ENCODE measurements around the gene CST3. TPM values are rescaled to one million over a fixed set of nuclear protein-coding genes. Genes with fewer than 3 reads are reported as not detected.

Gene CST3
- total RNA-seq, 1 experiment from 2014 or later: 181 TPM

DNA sequence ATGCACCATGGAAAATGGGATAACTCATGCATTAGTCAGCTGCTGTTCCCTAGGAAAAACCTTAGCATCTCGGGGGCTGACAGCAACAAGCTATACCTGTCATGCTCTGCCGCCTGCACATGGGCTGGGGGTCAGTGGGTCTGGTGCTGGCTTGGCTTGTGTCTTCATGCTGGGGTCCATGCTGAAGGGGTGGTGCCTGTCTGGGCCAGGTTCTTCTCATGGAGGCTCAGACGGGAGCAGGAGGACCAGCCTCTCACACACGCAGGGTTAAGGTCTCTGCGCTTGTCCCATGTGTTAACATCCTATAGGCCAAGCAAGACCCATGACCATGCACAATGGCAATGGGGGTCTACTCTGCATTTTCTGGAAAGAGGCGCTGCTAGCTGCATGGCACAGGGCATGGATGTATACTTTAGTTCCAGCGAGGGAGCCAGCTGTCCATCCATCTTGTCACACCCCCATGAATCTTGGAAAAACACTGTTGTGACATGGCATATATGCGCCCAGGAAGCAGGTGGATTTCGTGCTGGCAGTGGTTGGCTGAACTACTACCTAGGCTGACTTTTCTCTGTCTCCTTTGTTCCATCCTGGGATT, 24.6 kb upstream of the CST3 start:
- H3K4me1 ChIP-seq (ENCODE audit: control insufficient read depth in 1 of 2, insufficient read depth in 2 of 2, low read length in 2 of 2): no peaks in the 10 kb centered on the region
- no peaks in the 10 kb centered on the region for H3K36me3 ChIP-seq (ENCODE audit: control insufficient read depth in 1 of 2, insufficient read depth in 2 of 2, low read length in 2 of 2)
- DNase-seq (ENCODE audit: low read depth, low spot score) (no peak), ATAC-seq (no peak)
- no peaks in the 10 kb centered on the region for H3K27me3 ChIP-seq (ENCODE audit: insufficient read depth, low read length)
- no peak overlapping the region for H2AFZ ChIP-seq (ENCODE audit: low read depth, low read length, poor library complexity, severe bottlenecking)
- RAD21 ChIA-PET (ENCODE audit: low non-redundant PET in 1 of 2, low total read pairs in 2 of 2, uncharacterized antibody in 2 of 2, unreplicated experiment in 2 of 2): no interaction called here
- no peak for TF ChIP-seq JUND (IDR thresholded peaks at IDR 0.05)
- no peak for TF ChIP-seq EZH2phosphoT487 (IDR thresholded peaks at IDR 0.05; ENCODE audit: borderline replicate concordance)
- TF ChIP-seq, protein P1, sequence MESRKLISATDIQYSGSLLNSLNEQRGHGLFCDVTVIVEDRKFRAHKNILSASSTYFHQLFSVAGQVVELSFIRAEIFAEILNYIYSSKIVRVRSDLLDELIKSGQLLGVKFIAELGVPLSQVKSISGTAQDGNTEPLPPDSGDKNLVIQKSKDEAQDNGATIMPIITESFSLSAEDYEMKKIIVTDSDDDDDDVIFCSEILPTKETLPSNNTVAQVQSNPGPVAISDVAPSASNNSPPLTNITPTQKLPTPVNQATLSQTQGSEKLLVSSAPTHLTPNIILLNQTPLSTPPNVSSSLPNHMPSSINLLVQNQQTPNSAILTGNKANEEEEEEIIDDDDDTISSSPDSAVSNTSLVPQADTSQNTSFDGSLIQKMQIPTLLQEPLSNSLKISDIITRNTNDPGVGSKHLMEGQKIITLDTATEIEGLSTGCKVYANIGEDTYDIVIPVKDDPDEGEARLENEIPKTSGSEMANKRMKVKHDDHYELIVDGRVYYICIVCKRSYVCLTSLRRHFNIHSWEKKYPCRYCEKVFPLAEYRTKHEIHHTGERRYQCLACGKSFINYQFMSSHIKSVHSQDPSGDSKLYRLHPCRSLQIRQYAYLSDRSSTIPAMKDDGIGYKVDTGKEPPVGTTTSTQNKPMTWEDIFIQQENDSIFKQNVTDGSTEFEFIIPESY (IDR thresholded peaks at IDR 0.05; ENCODE audit: extremely low read depth, insufficient replicate concordance, low read length): no peak
- no peak for TF ChIP-seq SIN3A (IDR thresholded peaks at IDR 0.05; ENCODE audit: low read depth)
- no peak for TF ChIP-seq TCF7L2 (IDR thresholded peaks at IDR 0.05; ENCODE audit: borderline replicate concordance, extremely low read depth, insufficient read depth, insufficient read length)
- TF ChIP-seq YY1 (IDR thresholded peaks at IDR 0.05; ENCODE audit: extremely low read depth, insufficient replicate concordance, low read depth, low read length): no peak
- TF ChIP-seq ZFX (IDR thresholded peaks at IDR 0.05): no peak
- no peak for TF ChIP-seq CEBPB (IDR thresholded peaks at IDR 0.05; ENCODE audit: low read depth)
- TF ChIP-seq CBX3 (IDR thresholded peaks at IDR 0.05; ENCODE audit: low read depth): no peak
- no peak for TF ChIP-seq EZH2 (IDR thresholded peaks at IDR 0.05)
- TF ChIP-seq, protein P2, sequence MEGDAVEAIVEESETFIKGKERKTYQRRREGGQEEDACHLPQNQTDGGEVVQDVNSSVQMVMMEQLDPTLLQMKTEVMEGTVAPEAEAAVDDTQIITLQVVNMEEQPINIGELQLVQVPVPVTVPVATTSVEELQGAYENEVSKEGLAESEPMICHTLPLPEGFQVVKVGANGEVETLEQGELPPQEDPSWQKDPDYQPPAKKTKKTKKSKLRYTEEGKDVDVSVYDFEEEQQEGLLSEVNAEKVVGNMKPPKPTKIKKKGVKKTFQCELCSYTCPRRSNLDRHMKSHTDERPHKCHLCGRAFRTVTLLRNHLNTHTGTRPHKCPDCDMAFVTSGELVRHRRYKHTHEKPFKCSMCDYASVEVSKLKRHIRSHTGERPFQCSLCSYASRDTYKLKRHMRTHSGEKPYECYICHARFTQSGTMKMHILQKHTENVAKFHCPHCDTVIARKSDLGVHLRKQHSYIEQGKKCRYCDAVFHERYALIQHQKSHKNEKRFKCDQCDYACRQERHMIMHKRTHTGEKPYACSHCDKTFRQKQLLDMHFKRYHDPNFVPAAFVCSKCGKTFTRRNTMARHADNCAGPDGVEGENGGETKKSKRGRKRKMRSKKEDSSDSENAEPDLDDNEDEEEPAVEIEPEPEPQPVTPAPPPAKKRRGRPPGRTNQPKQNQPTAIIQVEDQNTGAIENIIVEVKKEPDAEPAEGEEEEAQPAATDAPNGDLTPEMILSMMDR (IDR thresholded peaks at IDR 0.05 in 2 of 3, conservative IDR thresholded peaks at IDR 0.05 in 1 of 3; ENCODE audit: borderline replicate concordance in 1 of 3, insufficient read depth in 1 of 3, low read depth in 2 of 3, low read length in 2 of 3): no peak
- TF ChIP-seq FOSL1 (IDR thresholded peaks at IDR 0.05; ENCODE audit: low read depth): no peak
- no peak for TF ChIP-seq EGR1 (IDR thresholded peaks at IDR 0.05; ENCODE audit: low read depth)
- no peak for TF ChIP-seq SP1 (IDR thresholded peaks at IDR 0.05; ENCODE audit: low read depth)
- TF ChIP-seq, protein P3, sequence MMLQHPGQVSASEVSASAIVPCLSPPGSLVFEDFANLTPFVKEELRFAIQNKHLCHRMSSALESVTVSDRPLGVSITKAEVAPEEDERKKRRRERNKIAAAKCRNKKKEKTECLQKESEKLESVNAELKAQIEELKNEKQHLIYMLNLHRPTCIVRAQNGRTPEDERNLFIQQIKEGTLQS (IDR thresholded peaks at IDR 0.05): no peak
- no peak for TF ChIP-seq POLR2AphosphoS5 (IDR thresholded peaks at IDR 0.05; ENCODE audit: low read depth, low read length)
- no peak for TF ChIP-seq ZNF274 (IDR thresholded peaks at IDR 0.05; ENCODE audit: low read depth, low read length)
- TF ChIP-seq RAD21 (IDR thresholded peaks at IDR 0.05; ENCODE audit: low read depth): no peak
- POLR2A ChIA-PET: no interaction called here
- no peaks in the 10 kb centered on the region for H3K9me2 ChIP-seq (ENCODE audit: insufficient read depth)
- H4K20me1 ChIP-seq (ENCODE audit: insufficient read depth): no peaks in the 10 kb centered on the region
- CTCF ChIA-PET: no interaction called here
- H3K9me3 ChIP-seq (ENCODE audit: control insufficient read depth in 1 of 2, insufficient read depth in 1 of 2, low read depth in 1 of 2, low read length in 2 of 2): no peaks in the 10 kb centered on the region
- H3K9ac ChIP-seq (ENCODE audit: low read length): no peak overlapping the region
- intact Hi-C loops (cut with micrococcal nuclease): no loop called here
- H3K79me2 ChIP-seq (ENCODE audit: insufficient read depth, low read length): no peaks in the 10 kb centered on the region
- no peak overlapping the region for H3K4me3 ChIP-seq (replicated peaks in 1 of 2; ENCODE audit: low read depth in 1 of 2, low read length in 2 of 2)
- no TSS peak for BruUV-seq (replicated peaks)
- no peak overlapping the region for H3K4me2 ChIP-seq (ENCODE audit: low read length)
- no peak overlapping the region for H3K27ac ChIP-seq (ENCODE audit: low read depth, low read length)

Data from HCT116 (cell line).